TTC549 (cell line): ENCODE data around the gene STC2.

Experiments
- FAIRE-seq: peaks from 2 replicates; lab custom pipeline; 2012; peaks lifted over from hg19 to GRCh38; lab: Jason Lieb, UNC

The STC2 gene

DNA sequence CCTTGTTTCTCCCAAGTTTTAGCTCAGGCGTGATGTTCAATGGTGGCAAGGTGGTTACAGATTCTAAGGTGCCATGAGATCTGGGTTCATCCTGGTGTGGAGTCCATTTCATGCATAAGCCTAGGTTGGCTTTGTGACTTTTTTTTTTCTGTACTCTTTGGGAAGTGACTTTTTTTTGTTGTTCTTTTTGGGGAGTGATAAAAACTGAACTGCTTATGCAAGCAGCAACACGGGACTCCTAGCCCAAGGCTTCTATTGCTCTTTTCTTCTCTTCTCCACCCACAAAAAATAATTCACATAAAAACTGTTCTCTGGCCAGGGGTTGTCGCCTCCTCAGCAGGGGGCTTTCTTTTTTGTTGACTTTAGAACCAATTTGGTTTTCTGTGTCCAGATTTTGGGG lies 15.4 kb downstream of the STC2 start:
- no peak for FAIRE-seq

DNA sequence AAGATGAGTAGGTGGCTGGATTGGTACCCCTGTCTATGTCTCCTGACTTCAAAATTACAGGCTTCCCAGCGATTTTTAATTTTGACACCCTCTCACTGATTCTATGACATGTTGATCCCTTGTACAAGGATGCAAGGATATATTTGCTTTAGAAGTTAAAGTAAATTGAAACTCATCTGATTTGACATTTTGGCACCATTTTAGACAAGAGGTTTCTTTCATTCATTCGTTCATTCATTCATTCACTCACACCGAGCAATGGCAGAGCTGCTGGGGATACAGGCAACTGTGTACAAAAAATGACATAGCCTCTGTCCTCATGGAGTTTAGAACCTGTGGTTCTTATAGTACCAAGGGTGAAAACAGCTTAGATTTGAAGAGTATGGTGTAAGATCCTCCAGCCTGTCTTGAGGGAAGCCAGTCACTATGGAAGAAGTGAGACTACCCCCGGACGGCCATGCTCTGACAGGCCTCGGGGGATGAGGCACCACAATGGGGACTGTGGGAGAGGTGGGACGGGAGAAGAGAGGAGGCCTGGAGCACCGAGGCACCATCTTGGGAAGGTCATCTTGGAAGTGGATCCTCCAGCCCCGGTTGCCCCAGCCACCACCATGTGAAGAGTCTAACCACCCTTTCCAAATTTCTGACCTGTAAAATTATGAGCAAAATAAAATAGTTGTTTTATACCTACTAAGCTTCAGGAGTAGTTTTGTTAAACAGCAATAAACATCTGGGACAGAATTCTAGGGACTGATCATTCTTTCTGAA lies 16.2 kb downstream of the STC2 start:
- no peak for FAIRE-seq

DNA sequence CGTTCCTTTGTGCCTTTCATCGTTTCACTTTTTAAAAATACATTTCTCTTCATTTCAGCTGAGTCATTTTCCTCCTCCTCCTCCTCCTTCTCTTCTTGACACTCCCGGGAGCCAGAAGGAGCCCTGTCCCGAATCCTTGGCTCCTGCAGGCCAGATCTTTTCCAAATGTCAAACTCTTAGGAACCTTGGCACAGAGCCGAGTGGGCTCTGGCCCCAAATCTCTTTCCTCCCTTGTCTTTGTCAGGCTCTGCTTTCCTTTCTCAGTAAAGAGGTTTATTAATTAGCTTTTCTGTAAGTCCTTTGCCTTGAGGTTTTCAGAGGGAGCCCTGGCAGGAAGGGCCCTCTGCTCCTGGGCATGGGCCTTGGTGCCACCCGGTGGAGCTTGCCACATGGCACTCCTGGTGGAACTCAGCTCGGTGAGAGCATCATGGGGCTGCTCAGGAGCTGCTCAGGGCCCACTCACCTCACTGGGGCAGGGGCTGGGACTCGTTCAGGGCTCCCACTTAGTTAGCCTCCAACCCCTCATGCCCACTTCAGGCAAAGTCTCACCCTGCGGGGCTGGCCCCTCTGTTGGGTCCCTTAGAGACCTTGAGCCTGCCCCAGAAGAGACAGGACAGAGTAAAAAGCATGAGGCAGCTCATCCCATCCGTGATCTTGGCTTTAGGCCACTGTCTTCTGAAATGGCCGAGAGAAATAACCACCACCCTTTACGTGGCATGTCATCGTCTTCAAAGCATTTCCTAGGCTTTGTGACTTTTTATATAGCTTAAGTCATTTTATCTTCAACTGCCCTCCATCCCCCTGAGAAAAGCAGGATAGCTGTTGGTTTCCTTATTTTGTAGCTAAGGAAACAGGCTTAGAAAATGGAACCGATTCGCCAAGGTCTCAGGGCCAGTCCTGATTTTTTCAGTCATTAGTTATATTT lies 17.1 kb downstream of the STC2 start:
- no peak for FAIRE-seq

DNA sequence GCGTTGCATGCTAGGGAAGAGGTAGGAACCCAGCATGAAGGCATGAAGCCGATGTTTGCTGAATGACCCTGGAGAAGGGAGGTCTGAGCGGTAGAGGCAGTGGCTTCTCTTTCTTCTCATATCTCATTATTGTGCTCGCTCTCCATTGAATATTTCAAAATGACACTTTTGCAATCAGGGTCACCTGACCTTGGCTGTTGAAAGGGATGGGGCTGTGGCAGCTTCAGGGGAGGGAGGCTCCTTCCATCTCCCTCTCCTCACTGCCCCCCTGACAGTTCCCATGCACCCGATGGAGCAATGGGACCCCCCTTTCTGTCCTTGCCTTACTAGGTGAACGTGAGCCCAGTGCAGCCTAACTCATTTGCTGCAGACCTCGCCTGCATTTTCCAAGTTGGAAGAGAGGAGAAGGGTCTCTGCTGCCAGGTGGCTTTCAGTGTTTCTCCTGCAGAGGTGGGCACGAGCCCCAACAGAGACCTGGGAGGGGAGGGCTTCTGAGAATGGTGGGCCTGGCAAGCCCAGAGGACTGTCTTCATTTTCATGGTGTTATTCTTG lies 17.9 kb downstream of the STC2 start:
- no peak for FAIRE-seq

DNA sequence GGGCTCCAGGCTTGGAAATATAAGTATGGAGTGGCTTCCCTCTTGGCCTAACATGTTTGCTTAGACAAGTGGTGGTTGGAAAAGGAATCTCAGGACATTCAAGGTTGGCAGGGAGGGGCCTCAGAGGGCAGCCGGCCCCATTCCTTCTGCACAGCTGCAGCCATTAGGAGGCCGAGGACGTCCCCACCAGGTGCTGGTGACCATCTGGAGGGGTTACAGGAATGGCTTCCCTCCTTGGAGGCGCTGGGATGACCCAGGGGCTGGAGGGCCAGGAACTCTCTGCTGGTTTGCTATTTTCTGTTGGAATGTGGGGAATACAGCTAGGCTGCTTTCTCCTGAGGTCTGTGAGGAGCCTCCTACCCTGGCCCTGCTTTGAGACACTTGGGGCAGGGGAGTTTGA lies 18.5 kb downstream of the STC2 start:
- FAIRE-seq = no peak

GRCh38 chr5:173308226-173308625 lies 20.0 kb downstream of the STC2 start:
- FAIRE-seq = no peak

GRCh38 chr5:173307695-173308094 lies 20.5 kb downstream of the STC2 start:
- no peak for FAIRE-seq

GRCh38 chr5:173306695-173307094 lies 21.5 kb downstream of the STC2 start:
- FAIRE-seq = no peak

DNA sequence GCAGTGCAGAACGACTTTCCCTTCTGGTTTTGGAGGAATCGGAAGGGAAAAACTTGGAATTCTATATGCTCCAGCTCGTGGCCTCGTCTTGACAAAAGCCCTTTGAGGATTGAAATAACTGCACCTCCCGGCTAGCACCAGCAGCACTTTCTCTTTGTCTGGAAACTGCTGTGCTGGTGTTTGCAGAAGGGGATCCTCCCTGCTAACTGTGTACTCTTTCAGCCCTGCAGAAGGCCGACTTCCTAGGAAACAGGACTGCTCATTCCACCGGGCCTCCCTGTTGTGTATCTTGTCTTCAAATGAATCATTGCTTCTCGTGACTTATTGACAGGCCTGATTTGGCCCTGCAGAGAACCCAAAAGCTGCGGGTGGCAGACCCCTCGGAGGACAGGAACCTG lies 23.6 kb downstream of the STC2 start:
- FAIRE-seq = no peak

GRCh38 chr5:173303878-173304590 lies 24.2 kb downstream of the STC2 start:
- FAIRE-seq = no peak

GRCh38 chr5:173302546-173303155 lies 25.6 kb downstream of the STC2 start:
- FAIRE-seq = no peak

DNA sequence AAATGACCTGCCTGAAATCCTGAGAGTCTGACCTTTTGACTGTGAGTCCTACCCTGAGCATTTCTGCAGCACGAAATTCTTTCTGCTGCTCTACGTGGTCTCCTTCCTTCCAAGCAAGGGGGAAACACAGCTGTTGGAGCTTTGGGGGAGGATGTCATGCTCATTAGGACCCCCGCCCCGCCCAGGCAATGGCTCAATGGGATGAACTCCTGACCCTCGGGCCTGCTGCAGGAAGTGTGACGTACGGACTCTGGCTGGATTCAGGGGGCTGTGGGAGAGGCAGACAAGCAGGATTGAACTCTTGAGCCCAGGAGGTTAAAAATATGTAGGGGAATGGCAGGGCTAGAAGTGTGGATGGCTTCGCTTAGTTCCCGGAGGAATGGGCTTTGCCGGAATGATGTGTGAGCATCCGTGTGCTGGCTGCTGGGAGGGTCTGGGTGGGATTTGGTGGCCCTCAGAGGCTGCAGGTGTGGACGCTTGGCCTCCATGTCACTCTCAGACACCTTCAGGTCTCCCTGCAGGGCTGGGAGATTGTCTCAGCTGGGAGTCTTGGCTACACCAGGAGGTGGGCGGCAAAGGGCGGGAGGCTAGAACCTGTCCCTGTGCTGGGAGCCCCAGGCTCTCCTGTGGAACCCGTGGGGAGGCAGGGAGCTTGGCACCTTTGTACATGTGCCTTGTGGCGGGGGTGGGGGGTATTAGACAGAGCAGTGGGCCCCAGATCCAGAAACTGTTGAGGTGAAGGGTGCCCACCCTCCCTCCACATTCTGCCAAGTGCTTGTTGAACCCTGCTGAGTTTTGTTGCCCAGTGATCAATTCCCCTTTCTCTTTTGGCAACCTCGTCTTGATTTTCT lies 26.3 kb downstream of the STC2 start:
- FAIRE-seq = no peak

DNA sequence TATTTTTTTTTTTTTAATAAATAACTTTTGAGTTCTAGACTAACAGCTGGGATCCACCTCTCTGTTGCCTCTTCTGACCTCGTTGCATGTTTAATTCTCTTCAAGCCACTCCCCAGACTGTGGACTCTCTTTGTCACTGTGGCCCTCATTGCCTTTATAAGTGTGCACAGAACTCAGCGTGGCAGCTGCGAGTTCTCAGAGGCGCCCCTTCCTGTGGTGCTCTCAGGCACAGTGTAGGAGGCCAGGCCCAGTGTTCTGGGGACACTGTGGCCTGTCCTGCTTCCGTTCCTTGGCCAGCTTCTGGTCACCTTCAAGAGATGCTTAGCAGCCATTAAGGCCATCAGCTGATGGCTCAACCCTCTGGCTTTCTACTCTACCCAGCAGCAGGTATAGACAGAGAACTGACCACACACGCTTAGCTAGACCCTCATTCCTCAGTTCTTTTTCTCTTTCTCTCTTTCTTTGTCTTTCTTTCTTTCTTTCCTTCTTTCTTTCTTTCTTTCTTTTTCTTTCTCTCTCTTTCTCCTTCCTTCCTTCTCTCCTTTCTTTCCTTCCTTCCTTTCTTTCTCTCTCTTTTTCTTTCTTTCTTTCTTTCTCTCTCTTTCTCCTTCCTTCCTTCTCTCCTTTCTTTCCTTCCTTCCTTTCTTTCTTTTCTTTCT lies 27.7 kb downstream of the STC2 start:
- FAIRE-seq = no peak

DNA sequence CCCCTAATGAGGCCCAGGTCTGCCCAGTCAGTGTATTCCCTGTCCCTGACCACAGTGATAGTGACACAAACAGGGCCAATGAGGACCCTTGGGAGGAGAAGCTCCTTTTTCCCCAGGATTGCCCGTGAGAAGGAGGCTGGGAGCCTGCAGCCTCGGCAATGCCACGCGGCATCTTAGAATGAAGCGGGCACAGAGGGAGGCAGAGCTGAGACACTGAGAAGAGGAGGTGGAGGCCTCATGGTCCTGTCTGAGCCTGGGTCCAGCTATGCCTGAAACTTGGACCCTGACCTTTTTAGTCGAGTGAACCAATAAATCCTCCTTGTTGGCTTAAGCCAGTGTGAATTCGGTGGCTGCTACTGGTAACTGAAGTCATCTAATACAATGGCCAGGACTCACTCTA lies 28.4 kb downstream of the STC2 start:
- no peak for FAIRE-seq

DNA sequence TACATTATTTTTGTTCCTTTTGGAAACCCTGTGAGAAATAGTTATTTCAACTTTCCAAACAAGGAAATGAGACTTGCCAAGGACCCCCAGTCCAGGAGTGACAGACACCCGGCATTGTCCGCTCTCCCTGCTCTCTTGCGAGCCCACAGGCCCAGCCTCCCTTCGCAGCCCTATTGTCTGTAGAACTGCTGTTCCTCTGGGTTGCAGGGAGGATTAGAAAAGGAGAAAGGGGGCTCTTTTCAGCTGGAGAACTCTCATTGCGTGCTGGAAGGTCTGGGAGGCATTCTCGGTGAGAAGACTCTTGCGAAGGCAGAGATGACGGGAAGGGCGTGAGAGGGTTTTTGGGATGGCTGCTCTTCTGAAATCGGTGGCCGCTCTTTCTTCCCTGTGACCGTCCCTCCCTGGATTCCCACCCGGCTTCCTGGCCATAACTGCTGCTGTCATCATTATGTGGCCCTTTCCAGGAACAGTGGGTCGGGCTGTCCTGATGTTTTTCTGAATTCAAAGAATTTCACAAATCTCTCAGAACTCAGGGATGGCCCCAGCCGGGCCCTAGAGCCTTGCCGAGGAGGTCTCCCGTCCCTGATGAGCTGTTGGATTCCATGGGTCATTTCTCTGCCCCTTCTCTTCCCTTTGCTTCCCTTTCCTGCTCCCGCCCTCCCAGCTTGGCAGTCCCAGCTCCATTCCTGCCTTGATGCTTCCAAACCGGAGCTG lies 29.8 kb downstream of the STC2 start:
- no peak for FAIRE-seq

- FAIRE-seq = no peak
Measured at GRCh38 chr5:173297813-173298212, 30.4 kb downstream of the STC2 start.

DNA sequence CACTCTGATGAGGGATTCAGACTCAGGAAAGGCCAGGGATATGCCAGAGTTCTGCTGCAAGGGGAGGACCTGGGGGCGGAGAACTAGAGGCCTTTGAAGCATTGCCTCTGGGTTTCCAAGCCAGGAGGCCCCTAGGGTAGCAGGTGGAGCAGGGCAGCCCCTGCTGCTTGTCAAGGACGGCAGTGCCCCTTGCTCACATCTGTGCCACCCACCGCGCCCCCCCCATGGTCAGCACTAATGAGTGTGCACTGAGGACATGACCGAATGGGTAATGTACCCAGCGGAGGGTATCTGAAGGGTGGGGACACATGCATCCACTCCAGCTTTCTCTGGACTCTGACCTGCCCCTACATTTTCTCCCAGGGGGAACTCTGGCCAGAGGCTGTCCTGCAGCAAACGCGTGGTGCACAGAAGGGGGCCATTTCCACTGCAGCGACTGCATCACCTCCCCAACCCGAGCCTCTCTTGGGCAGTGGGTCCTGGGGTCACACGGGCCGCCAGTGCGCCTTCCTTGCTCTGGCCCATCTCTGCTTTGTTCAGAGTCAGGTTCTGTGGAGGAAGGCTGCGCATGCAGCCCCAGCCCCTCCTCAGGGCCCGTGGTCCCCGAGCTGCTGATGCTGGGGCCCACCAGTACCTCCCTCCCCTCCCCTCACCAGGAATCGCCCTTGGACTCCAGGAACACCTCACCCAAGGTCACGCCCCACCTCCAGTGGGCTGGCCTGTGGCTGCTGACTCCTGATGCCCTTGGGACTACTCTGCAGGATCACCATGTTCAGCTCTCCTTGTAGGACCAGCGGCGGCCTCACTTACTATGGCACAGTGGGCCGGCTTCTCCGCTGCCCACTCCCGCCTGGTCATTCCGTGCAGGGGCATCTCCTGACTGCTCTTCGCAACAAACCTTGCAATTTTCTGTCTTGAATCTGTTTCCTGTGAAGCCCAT lies 31.2 kb downstream of the STC2 start:
- no peak for FAIRE-seq

DNA sequence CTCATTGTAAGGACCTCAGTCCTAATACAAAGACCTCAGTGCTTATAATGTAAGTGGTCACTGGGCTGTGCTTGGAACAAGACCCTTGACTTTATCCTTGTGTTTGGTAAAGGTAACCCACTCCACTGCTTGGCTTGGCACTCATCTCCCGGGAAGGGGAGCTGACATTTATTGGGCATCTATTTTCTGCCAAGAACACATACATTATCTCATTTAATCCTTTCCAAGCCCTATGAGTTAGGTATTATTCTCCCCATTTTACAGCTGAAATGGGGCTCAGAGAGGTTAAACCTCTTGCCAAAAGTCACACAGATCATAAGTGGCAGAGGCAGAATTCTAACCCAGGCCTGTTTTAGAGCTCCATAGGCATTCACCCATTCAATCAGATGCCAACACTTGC lies 32.4 kb downstream of the STC2 start:
- no peak for FAIRE-seq
